Fibroblast of the aortic adventitia (primary cell): ENCODE measurements around the gene HOXD9. TPM values are rescaled to one million over a fixed set of nuclear protein-coding genes. Genes with fewer than 3 reads are reported as not detected.

Experiments
- DNase-seq: peaks from one replicate; pipeline ENCODE4 v3.0.0-alpha.2; 2010; ENCODE audit warnings: low read depth
- H3K4me3 ChIP-seq: 2 replicates; pipeline ENCODE4 v1.5.1; 2011; ENCODE audit warnings: low read depth, mild to moderate bottlenecking, control low read depth, low read length, moderate library complexity
- CTCF ChIP-seq: IDR thresholded peaks from 2 replicates; pipeline ENCODE4 v1.5.1; 2011; ENCODE audit warnings: mild to moderate bottlenecking, low read length, control low read depth, inconsistent platforms; ENCODE audit not compliant: insufficient read depth
- total RNA-seq: library from RNA; depleted of rRNA; stranded (reverse); fragments of >200 nt; gene quantifications from 2 replicates; pipeline ENCODE4 v1.2.3, GENCODE V29; 2012; ENCODE audit warnings: low replicate concordance

HOXD9 gene
- total RNA-seq, 1 donor = not detected

- no peak overlapping the region for H3K4me3 ChIP-seq
- TF ChIP-seq CTCF = no peak
- no peak for DNase-seq
Measured at GRCh38 chr2:176078541-176079284, 43.8 kb upstream of the HOXD9 start.

- no peak for DNase-seq
- H3K4me3 ChIP-seq = no peak overlapping the region
Measured at GRCh38 chr2:176079285-176079830, 43.2 kb upstream of the HOXD9 start.

GRCh38 chr2:176079831-176080539 is 42.5 kb upstream of the HOXD9 start:
- no peak overlapping the region for H3K4me3 ChIP-seq

More at GRCh38 chr2:176079285-176079830, 43.2 kb upstream of the HOXD9 start:
- TF ChIP-seq CTCF = no peak

GRCh38 chr2:176080540-176081375 is 41.8 kb upstream of the HOXD9 start:
- no peak for TF ChIP-seq CTCF
- no peak for DNase-seq
- H3K4me3 ChIP-seq = no peak overlapping the region

More at GRCh38 chr2:176079831-176080539, 42.5 kb upstream of the HOXD9 start:
- peak; percentile 37 for TF ChIP-seq CTCF
- DNase-seq = peak; percentile 16

GRCh38 chr2:176081376-176081836 is 41.1 kb upstream of the HOXD9 start:
- TF ChIP-seq CTCF = no peak
- no peak for DNase-seq
- H3K4me3 ChIP-seq = no peak overlapping the region

GRCh38 chr2:176081837-176082524 is 40.5 kb upstream of the HOXD9 start:
- no peak overlapping the region for H3K4me3 ChIP-seq
- DNase-seq = no peak
- TF ChIP-seq CTCF = no peak
